Measurements from ENCODE around the gene UAP1. TPM values are rescaled to one million over a fixed set of nuclear protein-coding genes. Genes with fewer than 3 reads are reported as not detected.

Gene UAP1
- total and polyA plus RNA-seq, 2 donors (not counting 3 experiments of a cell fraction or from before 2014, with no cell fraction given) = 30.6 to 89.8 TPM

DNA sequence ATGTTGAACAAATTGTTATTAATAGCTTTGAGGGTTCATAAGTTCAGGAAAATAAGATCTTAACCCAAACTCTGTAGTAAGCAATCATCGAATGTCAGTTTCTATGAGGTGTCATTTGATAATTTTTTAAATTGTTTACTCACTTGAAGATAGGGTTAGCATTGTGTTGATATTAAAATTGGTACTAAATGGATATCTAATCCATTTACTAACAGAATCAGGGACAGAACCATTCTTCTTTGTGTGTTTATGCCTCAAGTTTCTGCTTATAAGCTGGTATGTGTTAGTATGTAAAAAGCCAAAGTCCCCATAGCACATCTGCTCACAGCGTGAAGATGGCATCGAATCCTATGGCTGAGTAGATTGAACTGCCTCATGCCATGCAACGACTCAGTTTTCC, 84.1 kb downstream of the UAP1 start:
- Histone ChIP-seq H2AFZ (ENCODE audit: low read depth, low read length) (no peak overlapping the region), H3K9me1 (replicated peaks; ENCODE audit: control insufficient read depth, extremely low read depth, insufficient read depth, low read length) (no peaks in the 10 kb centered on the region), H3K9me3 (replicated peaks; ENCODE audit: control insufficient read depth, insufficient read depth, low read length) (no peaks in the 10 kb centered on the region), H3K4me1 (ENCODE audit: control insufficient read depth, extremely low read depth, insufficient read depth, low read length) (no peaks in the 10 kb centered on the region), H3K4me2 (ENCODE audit: insufficient read depth, low read length) (no peak overlapping the region), H3K27me3 (ENCODE audit: control insufficient read depth in 2 of 2, insufficient read depth in 2 of 2, low read length in 2 of 2) (no peaks in the 10 kb centered on the region), H3K4me3 (replicated peaks in 1 of 3; ENCODE audit: insufficient read depth in 1 of 3, low read depth in 1 of 3, low read length in 3 of 3) (no peak overlapping the region), H3K79me2 (ENCODE audit: control insufficient read depth, insufficient read depth, low read length) (peaks cover 39% of the 10 kb centered on the region), H3K36me3 (ENCODE audit: control insufficient read depth in 2 of 2, extremely low read depth in 1 of 2, insufficient read depth in 2 of 2, low read length in 2 of 2) (no peaks in the 10 kb centered on the region), H4K20me1 (replicated peaks; ENCODE audit: control insufficient read depth, extremely low read depth, insufficient read depth, low read length) (no peaks in the 10 kb centered on the region), H3K9ac (replicated peaks; ENCODE audit: extremely low read depth, insufficient read depth, low read length) (no peak overlapping the region), H3K27ac (ENCODE audit: insufficient read depth, low read depth, low read length) (no peak overlapping the region)
- ChIA-PET POLR2A (no interaction called here), CTCF (no interaction called here)
- BruUV-seq (replicated peaks) = no TSS peak
- no peak for FAIRE-seq
- TF ChIP-seq FOS (IDR thresholded peaks at IDR 0.05; ENCODE audit: borderline replicate concordance, insufficient read depth, low read length) (no peak), GATA2 (IDR thresholded peaks at IDR 0.05; ENCODE audit: insufficient read depth, insufficient read length, low read depth, low read length) (no peak)
- TF ChIP-seq, protein P1, sequence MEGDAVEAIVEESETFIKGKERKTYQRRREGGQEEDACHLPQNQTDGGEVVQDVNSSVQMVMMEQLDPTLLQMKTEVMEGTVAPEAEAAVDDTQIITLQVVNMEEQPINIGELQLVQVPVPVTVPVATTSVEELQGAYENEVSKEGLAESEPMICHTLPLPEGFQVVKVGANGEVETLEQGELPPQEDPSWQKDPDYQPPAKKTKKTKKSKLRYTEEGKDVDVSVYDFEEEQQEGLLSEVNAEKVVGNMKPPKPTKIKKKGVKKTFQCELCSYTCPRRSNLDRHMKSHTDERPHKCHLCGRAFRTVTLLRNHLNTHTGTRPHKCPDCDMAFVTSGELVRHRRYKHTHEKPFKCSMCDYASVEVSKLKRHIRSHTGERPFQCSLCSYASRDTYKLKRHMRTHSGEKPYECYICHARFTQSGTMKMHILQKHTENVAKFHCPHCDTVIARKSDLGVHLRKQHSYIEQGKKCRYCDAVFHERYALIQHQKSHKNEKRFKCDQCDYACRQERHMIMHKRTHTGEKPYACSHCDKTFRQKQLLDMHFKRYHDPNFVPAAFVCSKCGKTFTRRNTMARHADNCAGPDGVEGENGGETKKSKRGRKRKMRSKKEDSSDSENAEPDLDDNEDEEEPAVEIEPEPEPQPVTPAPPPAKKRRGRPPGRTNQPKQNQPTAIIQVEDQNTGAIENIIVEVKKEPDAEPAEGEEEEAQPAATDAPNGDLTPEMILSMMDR (IDR thresholded peaks at IDR 0.05; ENCODE audit: extremely low read depth in 1 of 2, insufficient read depth in 1 of 2, low read depth in 1 of 2, low read length in 2 of 2) = no peak
- DNase-seq (ENCODE audit: low read depth, low spot score) = no peak
- intact Hi-C loops (cut with micrococcal nuclease) = no loop called here
- dilution Hi-C loops (cut with MboI; ENCODE audit: extremely low pct_ligation_motif_present, low sequenced_read_pairs) = no loop called here

DNA sequence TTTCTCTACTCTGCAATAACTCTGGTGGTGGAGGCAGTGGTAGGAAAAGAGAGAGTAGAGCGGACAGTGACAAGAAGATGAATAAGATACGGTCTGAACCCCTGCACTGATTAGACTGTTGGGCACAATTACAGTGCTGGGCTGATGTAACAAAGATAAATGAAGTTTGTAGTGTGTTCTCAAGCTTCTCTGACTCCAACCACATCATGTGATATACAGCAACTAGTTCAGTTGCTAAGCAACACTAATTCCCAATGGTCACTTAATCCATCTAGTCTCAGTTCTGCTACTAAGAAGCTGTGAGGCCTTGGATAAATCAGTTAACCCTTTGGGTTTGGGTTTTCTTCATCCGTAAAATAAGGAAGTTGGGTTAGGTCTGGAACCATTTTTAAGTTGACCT, 88.1 kb downstream of the UAP1 start:
- ChIA-PET POLR2A (no interaction called here), CTCF (interaction anchor here (1.5 kb wide), 1 partner anchor 9 kb away, joined by 4 read pairs; no protein-coding TSS in a partner anchor)
- no peak overlapping the region for H3K9ac ChIP-seq (replicated peaks; ENCODE audit: extremely low read depth, insufficient read depth, low read length)
- no peaks in the 10 kb centered on the region for H3K9me3 ChIP-seq (replicated peaks; ENCODE audit: control insufficient read depth, insufficient read depth, low read length)
- H3K79me2 ChIP-seq (ENCODE audit: control insufficient read depth, insufficient read depth, low read length) = peaks cover 30% of the 10 kb centered on the region
- DNase-seq (ENCODE audit: low read depth, low spot score) (no peak), FAIRE-seq (no peak)
- TF ChIP-seq, protein P2, sequence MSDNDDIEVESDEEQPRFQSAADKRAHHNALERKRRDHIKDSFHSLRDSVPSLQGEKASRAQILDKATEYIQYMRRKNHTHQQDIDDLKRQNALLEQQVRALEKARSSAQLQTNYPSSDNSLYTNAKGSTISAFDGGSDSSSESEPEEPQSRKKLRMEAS (IDR thresholded peaks at IDR 0.05; ENCODE audit: insufficient read depth, insufficient read length) = no peak
- no TSS peak for BruUV-seq (replicated peaks)
- dilution Hi-C loops (cut with MboI; ENCODE audit: extremely low pct_ligation_motif_present, low sequenced_read_pairs) (no loop called here), intact Hi-C loops (cut with micrococcal nuclease) (no loop called here)
- H3K27ac ChIP-seq (ENCODE audit: insufficient read depth, low read depth, low read length) = no peak overlapping the region
- no peak overlapping the region for H2AFZ ChIP-seq (ENCODE audit: low read depth, low read length)
- no peaks in the 10 kb centered on the region for H3K9me1 ChIP-seq (replicated peaks; ENCODE audit: control insufficient read depth, extremely low read depth, insufficient read depth, low read length)
- no peaks in the 10 kb centered on the region for H3K4me1 ChIP-seq (ENCODE audit: control insufficient read depth, extremely low read depth, insufficient read depth, low read length)
- no peaks in the 10 kb centered on the region for H3K27me3 ChIP-seq (ENCODE audit: control insufficient read depth in 2 of 2, insufficient read depth in 2 of 2, low read length in 2 of 2)
- no peaks in the 10 kb centered on the region for H3K36me3 ChIP-seq (ENCODE audit: control insufficient read depth in 2 of 2, extremely low read depth in 1 of 2, insufficient read depth in 2 of 2, low read length in 2 of 2)
- H3K4me3 ChIP-seq (replicated peaks in 1 of 3; ENCODE audit: insufficient read depth in 1 of 3, low read depth in 1 of 3, low read length in 3 of 3) = no peak overlapping the region
- no peaks in the 10 kb centered on the region for H4K20me1 ChIP-seq (replicated peaks; ENCODE audit: control insufficient read depth, extremely low read depth, insufficient read depth, low read length)
- H3K4me2 ChIP-seq (ENCODE audit: insufficient read depth, low read length) = no peak overlapping the region

Small RNA genes lying within 50 kb of the gene (small RNA-seq; reads per million reads assigned to genes)
- gene UQCRBP2 (ENCODE audit: insufficient read depth, insufficient read length, low read depth, low replicate concordance) = not detected

Other genes with a start within 250 kb of the UAP1 start
- not detected in 2 replicates for gene SPATA46, start 184.9 kb upstream of the UAP1 start, total RNA-seq
- not detected in 2 replicates for gene SPATA46, start 184.9 kb upstream of the UAP1 start, polyA plus RNA-seq
- gene C1orf226, start 180.0 kb upstream of the UAP1 start, total RNA-seq = 3.8 and 4.2 TPM in 2 replicates
- gene C1orf226, start 180.0 kb upstream of the UAP1 start, polyA plus RNA-seq = 1.8 and 2.5 TPM in 2 replicates
- not detected in 2 replicates for gene SH2D1B, start 149.6 kb upstream of the UAP1 start, total RNA-seq
- not detected in 2 replicates for gene SH2D1B, start 149.6 kb upstream of the UAP1 start, polyA plus RNA-seq
- gene UHMK1, start 63.9 kb upstream of the UAP1 start, total RNA-seq = 35.0 and 35.1 TPM in 2 replicates
- 6.8 and 9.2 TPM in 2 replicates for gene UHMK1, start 63.9 kb upstream of the UAP1 start, polyA plus RNA-seq
- 22.7 and 30.8 TPM in 2 replicates for gene DDR2, start 70.7 kb downstream of the UAP1 start, total RNA-seq
- 20.0 and 27.8 TPM in 2 replicates for gene DDR2, start 70.7 kb downstream of the UAP1 start, polyA plus RNA-seq
- gene HSD17B7, start 229.0 kb downstream of the UAP1 start, total RNA-seq = 25.6 and 26.6 TPM in 2 replicates
- gene HSD17B7, start 229.0 kb downstream of the UAP1 start, polyA plus RNA-seq = 15.9 and 17.7 TPM in 2 replicates